ENCODE results near the gene PGAM1.

Gene PGAM1

DNA sequence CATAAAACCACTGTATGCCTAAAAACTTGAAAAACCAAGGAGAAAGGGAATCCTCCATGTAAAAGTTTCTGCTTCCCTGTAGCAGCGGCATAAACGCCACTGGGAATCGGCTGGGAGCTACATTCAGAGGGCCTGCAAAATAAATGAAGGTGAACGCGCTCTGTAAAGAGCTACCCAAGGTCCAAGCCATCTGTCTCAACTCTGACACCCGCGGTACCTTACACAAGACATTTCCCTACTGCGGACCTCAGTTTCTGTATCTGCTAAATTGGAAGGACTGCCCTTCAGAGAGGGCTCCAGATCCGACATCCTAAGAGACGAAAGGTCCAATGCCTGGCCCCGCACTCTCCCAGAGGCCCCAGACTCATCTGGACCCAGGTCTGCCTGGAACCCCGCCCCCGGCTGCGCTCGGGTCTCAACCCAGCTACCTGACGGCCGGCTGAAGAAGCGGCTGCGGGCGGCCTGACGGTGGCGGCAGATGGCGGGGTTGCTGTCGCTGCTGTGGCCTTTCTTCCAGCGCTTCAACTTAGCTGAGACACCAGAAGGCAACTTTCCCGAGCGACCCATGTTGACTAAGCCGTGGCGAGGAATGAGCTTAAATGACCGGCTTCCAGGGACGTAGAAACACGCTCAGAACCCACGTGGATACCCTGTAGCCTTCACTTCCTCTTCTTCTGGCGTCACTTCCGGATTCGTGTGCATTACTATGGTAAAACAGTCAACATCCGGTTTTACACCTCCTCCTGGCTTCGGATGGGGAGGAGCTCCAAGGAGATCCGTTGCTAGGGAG lies 25.1 kb upstream of the PGAM1 start, which contains the start of gene RRP12 (continued):
- TF ChIP-seq, protein P1, sequence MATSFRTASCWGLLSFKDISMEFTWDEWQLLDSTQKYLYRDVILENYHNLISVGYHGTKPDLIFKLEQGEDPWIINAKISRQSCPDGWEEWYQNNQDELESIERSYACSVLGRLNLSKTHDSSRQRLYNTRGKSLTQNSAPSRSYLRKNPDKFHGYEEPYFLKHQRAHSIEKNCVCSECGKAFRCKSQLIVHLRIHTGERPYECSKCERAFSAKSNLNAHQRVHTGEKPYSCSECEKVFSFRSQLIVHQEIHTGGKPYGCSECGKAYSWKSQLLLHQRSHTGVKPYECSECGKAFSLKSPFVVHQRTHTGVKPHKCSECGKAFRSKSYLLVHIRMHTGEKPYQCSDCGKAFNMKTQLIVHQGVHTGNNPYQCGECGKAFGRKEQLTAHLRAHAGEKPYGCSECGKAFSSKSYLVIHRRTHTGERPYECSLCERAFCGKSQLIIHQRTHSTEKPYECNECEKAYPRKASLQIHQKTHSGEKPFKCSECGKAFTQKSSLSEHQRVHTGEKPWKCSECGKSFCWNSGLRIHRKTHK (tag by site-specific recombination; IDR thresholded peaks at IDR 0.05): no peak
- TF ChIP-seq ZNF621 (tag by site-specific recombination; IDR thresholded peaks at IDR 0.05) (no peak), ZNF423 (tag by site-specific recombination; IDR thresholded peaks at IDR 0.05) (no peak), ZNF311 (tag by site-specific recombination; IDR thresholded peaks at IDR 0.05; ENCODE audit: borderline replicate concordance) (no peak), SCRT2 (tag by site-specific recombination; IDR thresholded peaks at IDR 0.05) (peak; percentile 72; the same call in 1 of the 2 replicates), ZNF394 (tag by site-specific recombination; IDR thresholded peaks at IDR 0.05; ENCODE audit: borderline replicate concordance) (0 out of 2 replicates have a peak, but pooled peaks have one; percentile 33), FEZF1 (tag by site-specific recombination; IDR thresholded peaks at IDR 0.05) (no peak), ZNF785 (tag by site-specific recombination; IDR thresholded peaks at IDR 0.05) (no peak), ZFHX2 (tag by site-specific recombination; conservative IDR thresholded peaks at IDR 0.05) (no peak), HOXD13 (CRISPR knock-in tag; IDR thresholded peaks at IDR 0.05; ENCODE audit: borderline replicate concordance) (no peak), ZNF140 (tag by site-specific recombination; IDR thresholded peaks at IDR 0.05) (no peak), ZBTB8A (tag by site-specific recombination; IDR thresholded peaks at IDR 0.05) (0 out of 2 replicates have a peak, but pooled peaks have one; percentile 20), GLI4 (tag by site-specific recombination; IDR thresholded peaks at IDR 0.05) (no peak), BCL11B (tag by site-specific recombination; IDR thresholded peaks at IDR 0.05; ENCODE audit: low read depth) (no peak), ZNF184 (tag by site-specific recombination; IDR thresholded peaks at IDR 0.05) (no peak), ZNF449 (tag by site-specific recombination; IDR thresholded peaks at IDR 0.05) (no peak), ZNF146 (tag by site-specific recombination; IDR thresholded peaks at IDR 0.05) (no peak), ZNF707 (tag by site-specific recombination; IDR thresholded peaks at IDR 0.05) (no peak), KLF17 (tag by site-specific recombination; IDR thresholded peaks at IDR 0.05) (no peak), ATF2 (tag by site-specific recombination; IDR thresholded peaks at IDR 0.05; ENCODE audit: low read depth) (no peak), ZNF626 (tag by site-specific recombination; IDR thresholded peaks at IDR 0.05) (no peak), ZEB2 (tag by site-specific recombination; IDR thresholded peaks at IDR 0.05) (peak; percentile 36; the same call in 1 of the 2 replicates), ZSCAN18 (tag by site-specific recombination; IDR thresholded peaks at IDR 0.05) (no peak)
- TF ChIP-seq, protein P2, sequence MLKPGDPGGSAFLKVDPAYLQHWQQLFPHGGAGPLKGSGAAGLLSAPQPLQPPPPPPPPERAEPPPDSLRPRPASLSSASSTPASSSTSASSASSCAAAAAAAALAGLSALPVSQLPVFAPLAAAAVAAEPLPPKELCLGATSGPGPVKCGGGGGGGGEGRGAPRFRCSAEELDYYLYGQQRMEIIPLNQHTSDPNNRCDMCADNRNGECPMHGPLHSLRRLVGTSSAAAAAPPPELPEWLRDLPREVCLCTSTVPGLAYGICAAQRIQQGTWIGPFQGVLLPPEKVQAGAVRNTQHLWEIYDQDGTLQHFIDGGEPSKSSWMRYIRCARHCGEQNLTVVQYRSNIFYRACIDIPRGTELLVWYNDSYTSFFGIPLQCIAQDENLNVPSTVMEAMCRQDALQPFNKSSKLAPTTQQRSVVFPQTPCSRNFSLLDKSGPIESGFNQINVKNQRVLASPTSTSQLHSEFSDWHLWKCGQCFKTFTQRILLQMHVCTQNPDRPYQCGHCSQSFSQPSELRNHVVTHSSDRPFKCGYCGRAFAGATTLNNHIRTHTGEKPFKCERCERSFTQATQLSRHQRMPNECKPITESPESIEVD (tag by site-specific recombination; IDR thresholded peaks at IDR 0.05): no peak
- TF ChIP-seq, protein P3, sequence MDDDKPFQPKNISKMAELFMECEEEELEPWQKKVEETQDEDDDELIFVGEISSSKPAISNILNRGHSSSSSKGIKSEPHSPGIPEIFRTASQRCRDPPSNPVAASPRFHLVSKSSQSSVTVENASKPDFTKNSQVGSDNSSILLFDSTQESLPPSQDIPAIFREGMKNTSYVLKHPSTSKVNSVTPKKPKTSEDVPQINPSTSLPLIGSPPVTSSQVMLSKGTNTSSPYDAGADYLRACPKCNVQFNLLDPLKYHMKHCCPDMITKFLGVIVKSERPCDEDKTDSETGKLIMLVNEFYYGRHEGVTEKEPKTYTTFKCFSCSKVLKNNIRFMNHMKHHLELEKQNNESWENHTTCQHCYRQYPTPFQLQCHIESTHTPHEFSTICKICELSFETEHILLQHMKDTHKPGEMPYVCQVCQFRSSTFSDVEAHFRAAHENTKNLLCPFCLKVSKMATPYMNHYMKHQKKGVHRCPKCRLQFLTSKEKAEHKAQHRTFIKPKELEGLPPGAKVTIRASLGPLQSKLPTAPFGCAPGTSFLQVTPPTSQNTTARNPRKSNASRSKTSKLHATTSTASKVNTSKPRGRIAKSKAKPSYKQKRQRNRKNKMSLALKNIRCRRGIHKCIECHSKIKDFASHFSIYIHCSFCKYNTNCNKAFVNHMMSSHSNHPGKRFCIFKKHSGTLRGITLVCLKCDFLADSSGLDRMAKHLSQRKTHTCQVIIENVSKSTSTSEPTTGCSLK (tag by site-specific recombination; IDR thresholded peaks at IDR 0.05): no peak
- TF ChIP-seq, protein P4, sequence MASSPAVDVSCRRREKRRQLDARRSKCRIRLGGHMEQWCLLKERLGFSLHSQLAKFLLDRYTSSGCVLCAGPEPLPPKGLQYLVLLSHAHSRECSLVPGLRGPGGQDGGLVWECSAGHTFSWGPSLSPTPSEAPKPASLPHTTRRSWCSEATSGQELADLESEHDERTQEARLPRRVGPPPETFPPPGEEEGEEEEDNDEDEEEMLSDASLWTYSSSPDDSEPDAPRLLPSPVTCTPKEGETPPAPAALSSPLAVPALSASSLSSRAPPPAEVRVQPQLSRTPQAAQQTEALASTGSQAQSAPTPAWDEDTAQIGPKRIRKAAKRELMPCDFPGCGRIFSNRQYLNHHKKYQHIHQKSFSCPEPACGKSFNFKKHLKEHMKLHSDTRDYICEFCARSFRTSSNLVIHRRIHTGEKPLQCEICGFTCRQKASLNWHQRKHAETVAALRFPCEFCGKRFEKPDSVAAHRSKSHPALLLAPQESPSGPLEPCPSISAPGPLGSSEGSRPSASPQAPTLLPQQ (tag by site-specific recombination; IDR thresholded peaks at IDR 0.05): peak; percentile 25; the same call in 1 of the 2 replicates

Measured in HEK293 (cell line).